ENCODE results near the gene KIF3C. TPM values are rescaled to one million over a fixed set of nuclear protein-coding genes. Genes with fewer than 3 reads are reported as not detected.

KIF3C gene
- total RNA-seq, 1 donor from 2014 or later: 6.0 TPM

DNA sequence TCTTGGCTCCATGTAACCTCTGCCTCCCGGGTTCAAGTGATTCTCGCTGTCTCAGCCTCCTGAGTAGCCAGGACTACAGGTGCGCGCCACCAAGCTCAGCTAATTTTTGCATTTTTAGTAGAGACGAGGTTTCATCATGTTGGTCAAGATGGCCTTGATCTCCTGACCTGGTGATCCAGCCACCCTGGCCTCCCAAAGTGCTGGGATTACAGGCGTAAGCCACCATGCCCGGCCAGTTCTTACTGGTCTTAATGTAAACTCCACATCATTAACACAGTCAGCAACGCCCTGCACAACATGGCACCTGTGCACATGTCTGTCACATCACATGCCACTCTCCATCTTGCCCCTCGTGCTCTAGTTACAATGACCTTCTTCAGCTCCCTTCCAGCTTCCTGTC lies 5.8 kb upstream of the KIF3C start:
- Histone ChIP-seq H3K9me3 (no peaks in the 10 kb centered on the region), H3K27me3 (ENCODE audit: low read depth) (no peaks in the 10 kb centered on the region), H3K4me1 (peaks cover 6% of the 10 kb centered on the region), H3K4me3 (no peak overlapping the region), H3K27ac (no peak overlapping the region), H3K36me3 (no peaks in the 10 kb centered on the region)
- intact Hi-C loops (cut with DNase I): no loop called here
- ATAC-seq: no peak
- DNase-seq: no peak
- TF ChIP-seq, protein P1, sequence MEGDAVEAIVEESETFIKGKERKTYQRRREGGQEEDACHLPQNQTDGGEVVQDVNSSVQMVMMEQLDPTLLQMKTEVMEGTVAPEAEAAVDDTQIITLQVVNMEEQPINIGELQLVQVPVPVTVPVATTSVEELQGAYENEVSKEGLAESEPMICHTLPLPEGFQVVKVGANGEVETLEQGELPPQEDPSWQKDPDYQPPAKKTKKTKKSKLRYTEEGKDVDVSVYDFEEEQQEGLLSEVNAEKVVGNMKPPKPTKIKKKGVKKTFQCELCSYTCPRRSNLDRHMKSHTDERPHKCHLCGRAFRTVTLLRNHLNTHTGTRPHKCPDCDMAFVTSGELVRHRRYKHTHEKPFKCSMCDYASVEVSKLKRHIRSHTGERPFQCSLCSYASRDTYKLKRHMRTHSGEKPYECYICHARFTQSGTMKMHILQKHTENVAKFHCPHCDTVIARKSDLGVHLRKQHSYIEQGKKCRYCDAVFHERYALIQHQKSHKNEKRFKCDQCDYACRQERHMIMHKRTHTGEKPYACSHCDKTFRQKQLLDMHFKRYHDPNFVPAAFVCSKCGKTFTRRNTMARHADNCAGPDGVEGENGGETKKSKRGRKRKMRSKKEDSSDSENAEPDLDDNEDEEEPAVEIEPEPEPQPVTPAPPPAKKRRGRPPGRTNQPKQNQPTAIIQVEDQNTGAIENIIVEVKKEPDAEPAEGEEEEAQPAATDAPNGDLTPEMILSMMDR (IDR thresholded peaks at IDR 0.05): no peak

DNA sequence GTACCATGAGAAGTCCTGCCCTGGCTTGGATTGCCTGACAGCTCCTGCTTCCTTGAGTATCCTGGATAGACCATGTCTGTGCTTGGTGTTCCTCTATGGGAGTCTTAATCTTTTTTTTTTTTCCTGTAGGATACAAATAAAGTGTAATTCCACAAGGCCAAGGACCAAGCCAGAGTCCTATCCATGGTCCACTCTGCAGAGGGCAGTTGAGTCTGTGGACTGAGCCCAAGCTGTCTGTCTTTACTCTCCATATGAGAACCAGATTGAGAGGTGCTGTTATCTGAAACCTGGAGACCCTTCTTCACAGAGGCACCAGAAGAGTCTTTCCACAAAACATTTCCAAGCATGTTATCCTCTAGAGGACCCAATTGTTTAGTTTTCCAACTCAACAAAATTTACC lies 1.4 kb upstream of the KIF3C start:
- Histone ChIP-seq H3K9me3 (no peaks in the 10 kb centered on the region), H3K4me1 (peaks cover 10% of the 10 kb centered on the region), H3K27me3 (ENCODE audit: low read depth) (no peaks in the 10 kb centered on the region), H3K4me3 (no peak overlapping the region), H3K27ac (no peak overlapping the region), H3K36me3 (no peaks in the 10 kb centered on the region)
- TF ChIP-seq, protein P1 (IDR thresholded peaks at IDR 0.05): no peak
- intact Hi-C loops (cut with DNase I): no loop called here
- DNase-seq (no peak), ATAC-seq (no peak)

DNA sequence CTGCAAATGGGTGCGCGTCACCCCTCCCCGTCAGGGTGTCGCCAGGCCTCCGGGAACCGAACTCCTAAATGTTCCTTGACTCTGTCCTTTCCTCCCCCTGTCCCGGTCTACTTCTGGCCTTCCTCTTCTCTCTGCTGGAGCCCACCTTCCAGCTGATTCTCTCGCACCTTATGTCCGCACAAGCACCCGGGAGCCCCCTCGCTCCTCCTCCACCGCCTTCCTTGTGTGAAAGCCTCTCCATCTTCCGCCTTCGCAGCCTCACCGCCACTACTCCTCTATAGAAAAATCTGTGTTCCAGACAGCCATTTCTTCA lies 627 bp upstream of the KIF3C start:
- no peak for DNase-seq

DNA sequence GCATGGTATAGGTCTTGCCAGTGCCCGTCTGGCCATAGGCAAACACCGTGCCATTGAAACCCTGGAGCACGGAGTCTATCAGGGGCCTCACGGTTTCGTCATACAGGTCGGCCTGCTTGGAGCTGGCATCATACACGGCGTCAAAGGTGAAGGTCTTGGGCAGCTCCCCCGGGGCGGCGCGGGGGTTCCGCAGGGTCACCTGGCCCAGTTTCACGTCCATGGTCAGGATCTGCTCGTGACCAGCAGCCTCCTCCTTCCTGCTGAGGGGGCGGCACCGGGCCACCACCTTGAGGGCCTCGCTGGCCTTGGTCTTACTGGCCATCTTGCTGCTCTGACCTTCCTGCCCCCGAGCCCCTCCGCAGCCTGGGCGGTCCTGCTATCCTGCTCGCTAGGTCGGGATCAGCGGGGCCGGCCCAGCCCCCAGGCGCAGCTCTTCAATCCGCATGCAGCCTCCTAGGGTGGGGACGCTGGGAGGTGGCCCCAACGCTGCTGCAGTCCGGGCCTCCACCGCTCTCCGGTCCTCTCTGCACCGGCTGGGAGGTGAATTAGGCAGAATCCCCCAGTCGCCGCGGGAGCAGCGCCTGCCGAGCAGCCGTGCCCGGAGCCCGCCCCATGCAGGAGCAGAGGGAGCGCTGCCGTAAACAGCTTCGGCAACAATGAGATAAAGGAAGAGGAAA lies 563 bp downstream of the KIF3C start:
- Histone ChIP-seq H3K27me3 (ENCODE audit: low read depth) (no peaks in the 10 kb centered on the region), H3K4me3 (peak overlapping the region; percentile 87), H3K9me3 (no peaks in the 10 kb centered on the region), H3K4me1 (peaks cover 10% of the 10 kb centered on the region), H3K27ac (peak overlapping the region; percentile 58), H3K36me3 (no peaks in the 10 kb centered on the region)
- TF ChIP-seq, protein P1 (IDR thresholded peaks at IDR 0.05): no peak
- intact Hi-C loops (cut with DNase I): no loop called here
- ATAC-seq (peak; percentile 57 to 59), DNase-seq (no peak)

More for the DNA sequence above, 627 bp upstream of the KIF3C start:
- TF ChIP-seq, protein P1 (IDR thresholded peaks at IDR 0.05): no peak
- Histone ChIP-seq H3K4me3 (peak overlapping the region; percentile 87), H3K36me3 (no peaks in the 10 kb centered on the region), H3K9me3 (no peaks in the 10 kb centered on the region), H3K4me1 (peaks cover 10% of the 10 kb centered on the region), H3K27ac (no peak overlapping the region), H3K27me3 (ENCODE audit: low read depth) (no peaks in the 10 kb centered on the region)
- intact Hi-C loops (cut with DNase I): no loop called here
- ATAC-seq: no peak

DNA sequence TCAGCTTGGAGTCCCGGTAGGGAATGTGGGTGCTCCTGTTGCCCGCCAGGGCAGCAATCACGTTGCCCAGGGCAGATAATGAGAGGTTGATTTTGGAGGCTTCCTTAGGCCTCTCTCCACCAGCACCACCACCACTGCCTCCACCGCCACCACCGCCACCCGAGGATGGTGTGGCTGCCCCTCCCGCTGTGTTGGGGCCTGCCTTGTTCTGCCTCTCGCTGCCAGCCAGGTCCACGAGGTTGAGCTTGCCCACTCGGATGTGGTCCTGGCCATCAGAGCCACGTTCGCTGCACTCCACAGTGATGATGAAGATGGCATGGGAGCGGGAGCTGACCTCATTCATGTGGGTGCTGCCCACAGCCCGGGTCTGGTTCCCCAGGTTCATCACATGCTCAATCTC lies 1.3 kb downstream of the KIF3C start:
- no peak for DNase-seq
- intact Hi-C loops (cut with DNase I): no loop called here
- H3K27ac ChIP-seq: no peak overlapping the region
- ATAC-seq: no peak
- H3K27me3 ChIP-seq (ENCODE audit: low read depth): no peaks in the 10 kb centered on the region
- no peaks in the 10 kb centered on the region for H3K36me3 ChIP-seq
- peaks cover 10% of the 10 kb centered on the region for H3K4me1 ChIP-seq
- H3K9me3 ChIP-seq: no peaks in the 10 kb centered on the region
- no peak overlapping the region for H3K4me3 ChIP-seq
- TF ChIP-seq, protein P1 (IDR thresholded peaks at IDR 0.05): no peak
